Measurements from ENCODE around the gene PPID.
"Not testable (repeated sequence)": the region's sequence is repeated elsewhere in the genome, so short reads cannot be mapped to it uniquely, and the experiment has no call there.

PPID gene

GRCh38 chr4:158722917-158723793, at the start of gene PPID:
Gene PPID, minus strand, starts transcription at chr4:158723396. Its CDS starts 108 bp downstream, at chr4:158723288.
- peak; percentile 91 for DNase-seq

GRCh38 chr4:158771776-158772175, 48.6 kb upstream of the PPID start:
- DNase-seq: no peak

- no peak for DNase-seq
These were observed 47.5 kb upstream of the PPID start for GRCh38 chr4:158770671-158771070.

- DNase-seq: peak; percentile 47
These were observed 46.2 kb upstream of the PPID start for GRCh38 chr4:158769175-158769921.

- peak; percentile 66 for DNase-seq
These were observed 45.5 kb upstream of the PPID start, which contains the start of gene FNIP2 for GRCh38 chr4:158768555-158769174. Gene FNIP2, plus strand, starts transcription at chr4:158769026. Its CDS starts 187 bp downstream, at chr4:158769213.

- peak; percentile 14 for DNase-seq
These were observed 44.3 kb upstream of the PPID start for GRCh38 chr4:158767451-158767850.

- no peak for DNase-seq
These were observed 43.3 kb upstream of the PPID start for GRCh38 chr4:158766434-158767044.

- no peak for DNase-seq
These were observed 40.3 kb upstream of the PPID start for GRCh38 chr4:158763462-158763861.

- DNase-seq: no peak
These were observed 39.4 kb upstream of the PPID start for GRCh38 chr4:158762553-158762952.

- no peak for DNase-seq
These were observed 37.7 kb upstream of the PPID start for GRCh38 chr4:158760866-158761265.

GRCh38 chr4:158759539-158759938, 36.3 kb upstream of the PPID start:
- DNase-seq: not testable (repeated sequence)

- no peak for DNase-seq
These were observed 35.5 kb upstream of the PPID start for GRCh38 chr4:158758703-158759102.

GRCh38 chr4:158758142-158758541, 34.9 kb upstream of the PPID start:
- DNase-seq: no peak

GRCh38 chr4:158756588-158756987, 33.4 kb upstream of the PPID start:
- no peak for DNase-seq

- not testable (repeated sequence) for DNase-seq
These were observed 32.6 kb upstream of the PPID start for GRCh38 chr4:158755819-158756218.

- DNase-seq: no peak
These were observed 31.4 kb upstream of the PPID start for GRCh38 chr4:158754385-158755180.

- no peak for DNase-seq
These were observed 27.2 kb upstream of the PPID start for GRCh38 chr4:158750379-158750778.

GRCh38 chr4:158746537-158746936, 23.3 kb upstream of the PPID start:
- not testable (repeated sequence) for DNase-seq

GRCh38 chr4:158741326-158742021, 18.3 kb upstream of the PPID start:
- DNase-seq: no peak

GRCh38 chr4:158739600-158739999, 16.4 kb upstream of the PPID start:
- no peak for DNase-seq

GRCh38 chr4:158738866-158739265, 15.7 kb upstream of the PPID start:
- no peak for DNase-seq

Data from activated CD4-positive, alpha-beta T cell treated with anti-CD3 and anti-CD28 coated beads, Interleukin-2, amount 50 U/mL, for 16 hours (primary cell).